EL (cell line): ENCODE data around the gene BICD1.
"Not testable (repeated sequence)": the region's sequence is repeated elsewhere in the genome, so short reads cannot be mapped to it uniquely, and the experiment has no call there.

Source experiments
- DNase-seq: peaks from one replicate; pipeline ENCODE4 v3.0.0-alpha.2; 2016

BICD1 gene

GRCh38 chr12:32249777-32250176 is 143.1 kb downstream of the BICD1 start:
- DNase-seq: peak; percentile 10

- no peak for DNase-seq
These were observed 145.8 kb downstream of the BICD1 start for GRCh38 chr12:32252199-32253073.

GRCh38 chr12:32253154-32253790 is 146.6 kb downstream of the BICD1 start:
- DNase-seq: no peak

GRCh38 chr12:32254260-32254956 is 147.8 kb downstream of the BICD1 start:
- DNase-seq: no peak

GRCh38 chr12:32255588-32255987 is 148.9 kb downstream of the BICD1 start:
- no peak for DNase-seq

- no peak for DNase-seq
These were observed 151.2 kb downstream of the BICD1 start for GRCh38 chr12:32257695-32258496.

- no peak for DNase-seq
These were observed 154.0 kb downstream of the BICD1 start for GRCh38 chr12:32260696-32261095.

- DNase-seq: no peak
These were observed 155.0 kb downstream of the BICD1 start for GRCh38 chr12:32261638-32262037.

GRCh38 chr12:32264961-32265360 is 158.3 kb downstream of the BICD1 start:
- no peak for DNase-seq

GRCh38 chr12:32265456-32265855 is 158.8 kb downstream of the BICD1 start:
- no peak for DNase-seq

GRCh38 chr12:32265951-32266350 is 159.3 kb downstream of the BICD1 start:
- DNase-seq: no peak

- DNase-seq: no peak
These were observed 160.1 kb downstream of the BICD1 start for GRCh38 chr12:32266756-32267155.

- DNase-seq: peak; percentile 73
These were observed 164.4 kb downstream of the BICD1 start for GRCh38 chr12:32270818-32271710.

- no peak for DNase-seq
These were observed 165.8 kb downstream of the BICD1 start for GRCh38 chr12:32272465-32272864.

GRCh38 chr12:32273063-32273522 is 166.4 kb downstream of the BICD1 start:
- DNase-seq: peak; percentile 8

- no peak for DNase-seq
These were observed 167.1 kb downstream of the BICD1 start for GRCh38 chr12:32273712-32274111.

GRCh38 chr12:32274665-32275064 is 168.0 kb downstream of the BICD1 start:
- DNase-seq: no peak

GRCh38 chr12:32275520-32275919 is 168.9 kb downstream of the BICD1 start:
- not testable (repeated sequence) for DNase-seq

- no peak for DNase-seq
These were observed 171.1 kb downstream of the BICD1 start for GRCh38 chr12:32277774-32278173.

GRCh38 chr12:32281098-32281497 is 174.5 kb downstream of the BICD1 start:
- no peak for DNase-seq

- no peak for DNase-seq
These were observed 177.9 kb downstream of the BICD1 start for GRCh38 chr12:32284561-32284960.

GRCh38 chr12:32285021-32285420 is 178.4 kb downstream of the BICD1 start:
- no peak for DNase-seq
